Pancreas (tissue), 10 donors: Measurements from ENCODE around the gene SHISA8. TPM values are rescaled to one million over a fixed set of nuclear protein-coding genes. Genes with fewer than 3 reads are reported as not detected.

Source experiments
- ATAC-seq, 4 donors: fragments of 200-7000 bp; cut with Tn5 transposase; one replicate each; pipeline versions ENCODE4 v1.8.0 to v1.9.1; 2020; ENCODE audit warnings: mild to moderate bottlenecking in 4 of 4, moderate library complexity in 4 of 4
- DNase-seq, 6 donors: peaks; one replicate each; pipeline ENCODE4 v3.0.0-alpha.2; 2020
- FAIRE-seq: peaks from 2 replicates; lab custom pipeline; 2012; peaks lifted over from hg19 to GRCh38; lab: Jason Lieb, UNC
- H3K27ac ChIP-seq, 4 donors: fragments of 200-600 bp; sonication (generic); 1 replicate in 3 of 4; 2 replicates in 1 of 4; pipeline versions ENCODE4 v1.5.0 to v1.8.0; 2020
- H3K27me3 ChIP-seq, 4 donors: fragments of 200-600 bp; one replicate each; pipeline ENCODE4 v1.8.0; 2021
- H3K36me3 ChIP-seq, 3 donors: fragments of 200-600 bp; sonication (generic) in 1 of 3; one replicate each; pipeline versions ENCODE4 v1.5.0 to v1.8.0; 2020 to 2021
- H3K4me1 ChIP-seq, 3 donors: fragments of 200-600 bp; one replicate each; pipeline ENCODE4 v1.8.0; 2021
- H3K4me3 ChIP-seq, 4 donors: fragments of 200-600 bp; sonication (generic) in 2 of 4; one replicate each; pipeline versions ENCODE4 v1.5.0 to v1.8.0; 2020 to 2021
- H3K9me3 ChIP-seq, 4 donors: fragments of 200-600 bp; one replicate each; pipeline ENCODE4 v1.8.0; 2021
- WGBS, 2 donors: extraction: QIAGEN DNeasy Blood & Tissue Kit; methylation state at CpG; one replicate each; pipeline ENCODE4 v1.1.7; 2013; 5-methylcytosine and 5-hydroxymethylcytosine counted together
- intact Hi-C, 3 donors: fragments of 100-400 bp; cut with DNase I; formaldehyde crosslinking; loops; one replicate each; pipeline versions ENCODE4 v1.11.1 to v1.14.2; 2022
- polyA plus RNA-seq, 2 donors: library from polyadenylated mRNA; stranded (reverse); fragments of 200-250 nt; gene quantifications; one replicate each; pipeline ENCODE4 v1.2.3, GENCODE V29; 2013
- total RNA-seq, 6 donors: library from RNA; stranded (reverse); fragmentation: NEBNext Ultra II Directional in 4 of 6; extraction: Animal tissue kit (Norgen Biotek cat#: 25700) in 4 of 6; gene quantifications; one replicate each; pipeline versions ENCODE4 v1.2.1 to v1.2.4, GENCODE V29; 2021 to 2023
- TF ChIP-seq, protein P1 (sequence below), 4 donors: fragments of 200-600 bp; sonication (generic) in 3 of 4; IDR thresholded peaks; one replicate each; pipeline versions ENCODE4 v1.5.0 to v1.8.0; 2021; ENCODE audit warnings: antibody characterized with exemption in 4 of 4
- donor health status: healthy with polysubstance abuse.
- donor health status: DM: no; HTN: no; CAD: no; lungs with moderate emphysema.
- donor health status: DM: no; HTN: no; CAD: no.
- donor health status: control.
- donor health status: control.
- donor health status: Bipolar disorder and iron deficiency.
- donor health status: DM: yes; HTN: yes; CAD: no.
- donor health status: DM: no; HTN: no; CAD: no.
- donor health status: DM: no; HTN: no; CAD: no.
- donor health status: DM: yes; HTN: yes; CAD: no.

The SHISA8 gene
- total and polyA plus RNA-seq, 8 donors: not detected

DNA sequence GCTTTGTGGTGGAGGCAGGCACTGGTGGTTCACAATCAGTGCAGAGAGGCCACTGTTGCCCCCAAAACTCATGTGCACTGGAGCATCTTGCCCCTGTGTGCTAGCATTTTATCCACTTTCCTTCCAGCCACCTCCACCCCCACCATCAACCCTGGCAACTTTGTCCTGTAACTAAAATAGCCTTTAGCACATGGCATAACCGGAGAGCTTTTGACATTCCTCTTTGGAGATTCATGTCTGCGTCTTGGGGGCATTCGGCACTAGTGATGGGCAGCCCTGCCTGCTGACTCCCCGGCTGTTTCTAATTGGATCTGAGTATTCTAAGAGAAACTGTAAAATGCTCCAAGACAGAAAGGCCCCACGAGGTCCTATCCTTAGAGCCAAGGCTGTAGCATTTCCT is 15.8 kb downstream of the SHISA8 start:
- WGBS, 2 donors: 90 to 95% methylated on average over 5 of the region's 5 CpGs
- intact Hi-C loops: no loop called here
- peaks cover under 1 to 37% (median 15%) of the 10 kb centered on the region in 3 donors for H3K36me3 ChIP-seq
- H3K4me3 ChIP-seq: no peak overlapping the region
- no peaks in the 10 kb centered on the region for H3K27me3 ChIP-seq
- no peaks in the 10 kb centered on the region for H3K9me3 ChIP-seq
- H3K4me1 ChIP-seq: no peaks in the 10 kb centered on the region
- no peak overlapping the region for H3K27ac ChIP-seq
- FAIRE-seq: no peak
- ATAC-seq: no peak
- no peak for DNase-seq
- TF ChIP-seq, protein P1, sequence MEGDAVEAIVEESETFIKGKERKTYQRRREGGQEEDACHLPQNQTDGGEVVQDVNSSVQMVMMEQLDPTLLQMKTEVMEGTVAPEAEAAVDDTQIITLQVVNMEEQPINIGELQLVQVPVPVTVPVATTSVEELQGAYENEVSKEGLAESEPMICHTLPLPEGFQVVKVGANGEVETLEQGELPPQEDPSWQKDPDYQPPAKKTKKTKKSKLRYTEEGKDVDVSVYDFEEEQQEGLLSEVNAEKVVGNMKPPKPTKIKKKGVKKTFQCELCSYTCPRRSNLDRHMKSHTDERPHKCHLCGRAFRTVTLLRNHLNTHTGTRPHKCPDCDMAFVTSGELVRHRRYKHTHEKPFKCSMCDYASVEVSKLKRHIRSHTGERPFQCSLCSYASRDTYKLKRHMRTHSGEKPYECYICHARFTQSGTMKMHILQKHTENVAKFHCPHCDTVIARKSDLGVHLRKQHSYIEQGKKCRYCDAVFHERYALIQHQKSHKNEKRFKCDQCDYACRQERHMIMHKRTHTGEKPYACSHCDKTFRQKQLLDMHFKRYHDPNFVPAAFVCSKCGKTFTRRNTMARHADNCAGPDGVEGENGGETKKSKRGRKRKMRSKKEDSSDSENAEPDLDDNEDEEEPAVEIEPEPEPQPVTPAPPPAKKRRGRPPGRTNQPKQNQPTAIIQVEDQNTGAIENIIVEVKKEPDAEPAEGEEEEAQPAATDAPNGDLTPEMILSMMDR (IDR thresholded peaks at IDR 0.05): no peak

GRCh38 chr22:41898645-41899044 is 16.2 kb downstream of the SHISA8 start:
- no peaks in the 10 kb centered on the region for H3K27me3 ChIP-seq
- H3K9me3 ChIP-seq: no peaks in the 10 kb centered on the region
- intact Hi-C loops: no loop called here
- ATAC-seq: no peak
- H3K27ac ChIP-seq: no peak overlapping the region
- TF ChIP-seq, protein P1 (IDR thresholded peaks at IDR 0.05): no peak
- FAIRE-seq: no peak
- 91 to 92% methylated on average over 11 of the region's 11 CpGs for WGBS, 2 donors
- DNase-seq: peak in 1 of 6 donors; percentile 28
- H3K4me3 ChIP-seq: no peak overlapping the region
- no peaks in the 10 kb centered on the region for H3K4me1 ChIP-seq
- H3K36me3 ChIP-seq: peaks cover 2 to 41% (median 15%) of the 10 kb centered on the region in 3 donors

DNA sequence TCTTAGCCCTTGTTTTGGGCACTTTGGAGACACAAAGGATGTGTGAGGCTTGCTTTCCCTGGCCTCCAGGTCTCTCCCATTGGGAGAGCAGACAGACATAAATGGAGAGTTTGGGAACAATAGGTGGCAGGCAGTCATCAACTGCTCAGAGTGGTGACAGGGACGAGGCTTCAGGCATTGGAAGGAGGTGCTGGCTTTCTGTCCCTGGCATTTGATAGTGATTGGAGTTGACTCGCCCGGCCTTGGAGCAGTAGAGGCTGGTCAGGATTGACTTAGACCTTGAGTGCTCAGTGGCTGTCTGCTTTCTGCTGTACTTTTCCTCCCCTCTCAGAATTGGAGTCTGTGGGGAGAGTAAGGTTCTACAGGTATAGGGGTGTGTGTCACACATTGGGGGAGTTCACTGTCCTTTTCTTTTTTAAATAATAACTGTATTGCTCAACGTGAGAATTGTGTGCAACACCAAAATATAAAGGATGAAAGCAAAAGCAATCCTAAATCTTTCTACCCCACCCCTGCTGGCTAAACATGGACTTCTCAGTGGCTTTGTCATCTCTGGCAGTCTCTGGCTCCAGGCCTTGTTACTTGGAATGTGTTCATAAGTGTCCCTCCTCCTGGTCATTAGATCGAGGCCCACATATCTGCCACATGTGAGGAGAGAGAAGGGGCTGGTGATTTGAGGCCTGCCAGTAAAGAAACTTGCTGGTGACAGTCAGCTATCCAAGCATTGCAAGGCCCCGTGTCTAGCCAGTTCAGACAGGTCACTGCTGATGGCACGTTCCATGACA is 21.1 kb downstream of the SHISA8 start:
- Histone ChIP-seq H3K4me1 (no peaks in the 10 kb centered on the region), H3K27ac (no peak overlapping the region), H3K4me3 (no peak overlapping the region), H3K36me3 (peaks cover 2 to 43% (median 10%) of the 10 kb centered on the region in 3 donors), H3K9me3 (no peaks in the 10 kb centered on the region), H3K27me3 (no peaks in the 10 kb centered on the region)
- intact Hi-C loops: no loop called here
- ATAC-seq (no peak), DNase-seq (no peak), FAIRE-seq (no peak)
- WGBS, 2 donors: 84 to 86% methylated on average over 7 of the region's 7 CpGs
- TF ChIP-seq, protein P1 (IDR thresholded peaks at IDR 0.05): no peak

DNA sequence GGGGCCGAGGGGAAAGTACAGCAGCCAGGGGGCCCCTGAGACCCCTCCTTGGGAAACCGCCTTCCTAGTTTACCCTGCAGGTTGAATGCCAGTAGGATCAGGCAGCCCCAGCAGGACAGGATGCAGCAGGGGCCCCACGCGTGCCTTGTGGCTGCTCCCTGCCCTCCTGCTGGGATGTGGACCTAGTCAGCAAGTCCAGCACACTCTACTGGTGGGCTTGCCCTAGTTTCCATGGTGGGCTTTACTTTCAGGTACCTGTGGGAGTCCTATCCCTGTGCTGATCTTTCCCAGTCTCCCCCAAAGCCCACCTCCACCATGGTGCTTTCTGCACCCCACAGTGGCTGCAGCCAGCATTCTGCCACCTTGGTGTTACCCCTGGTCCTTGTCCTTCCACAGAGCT is 22.2 kb downstream of the SHISA8 start:
- intact Hi-C loops: no loop called here
- Histone ChIP-seq H3K27ac (no peak overlapping the region), H3K36me3 (peaks cover 2 to 48% (median 7%) of the 10 kb centered on the region in 3 donors), H3K4me1 (no peaks in the 10 kb centered on the region), H3K9me3 (no peaks in the 10 kb centered on the region), H3K4me3 (no peak overlapping the region), H3K27me3 (no peaks in the 10 kb centered on the region)
- no peak for ATAC-seq
- FAIRE-seq: no peak
- peak in 1 of 6 donors; percentile 34 for DNase-seq
- TF ChIP-seq, protein P1 (IDR thresholded peaks at IDR 0.05): no peak
- 89 to 90% methylated on average over 4 of the region's 4 CpGs for WGBS, 2 donors

DNA sequence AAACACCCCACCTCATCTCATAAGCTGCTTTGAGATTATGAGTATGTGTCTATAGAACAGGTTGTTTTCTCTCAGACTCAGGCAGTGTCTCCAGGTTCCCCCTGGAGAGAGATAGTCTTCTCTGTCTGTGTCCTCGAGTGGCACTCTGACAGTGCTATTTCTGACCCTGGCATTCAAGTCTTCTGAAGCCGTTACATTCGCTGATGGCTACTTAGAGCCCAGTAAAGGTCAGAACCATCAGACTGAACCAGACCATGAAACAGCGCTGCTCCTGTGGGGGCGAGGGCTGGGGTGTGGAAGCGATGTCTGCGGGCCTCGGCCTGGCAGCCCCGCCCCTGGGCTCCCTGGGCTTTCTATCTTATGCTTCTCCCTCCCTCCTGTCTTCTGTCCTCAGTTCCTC is 23.5 kb downstream of the SHISA8 start:
- H3K27me3 ChIP-seq: no peaks in the 10 kb centered on the region
- no peaks in the 10 kb centered on the region for H3K9me3 ChIP-seq
- no peak overlapping the region for H3K4me3 ChIP-seq
- no peak for ATAC-seq
- TF ChIP-seq, protein P1 (IDR thresholded peaks at IDR 0.05): no peak
- intact Hi-C loops: no loop called here
- 94 to 97% methylated on average over 9 of the region's 9 CpGs for WGBS, 2 donors
- no peak for DNase-seq
- H3K27ac ChIP-seq: no peak overlapping the region
- H3K36me3 ChIP-seq: peaks cover 2 to 58% (median 13%) of the 10 kb centered on the region in 3 donors
- no peak for FAIRE-seq
- H3K4me1 ChIP-seq: no peaks in the 10 kb centered on the region
